Measurements from ENCODE around the gene KCNK10.

The KCNK10 gene

DNA sequence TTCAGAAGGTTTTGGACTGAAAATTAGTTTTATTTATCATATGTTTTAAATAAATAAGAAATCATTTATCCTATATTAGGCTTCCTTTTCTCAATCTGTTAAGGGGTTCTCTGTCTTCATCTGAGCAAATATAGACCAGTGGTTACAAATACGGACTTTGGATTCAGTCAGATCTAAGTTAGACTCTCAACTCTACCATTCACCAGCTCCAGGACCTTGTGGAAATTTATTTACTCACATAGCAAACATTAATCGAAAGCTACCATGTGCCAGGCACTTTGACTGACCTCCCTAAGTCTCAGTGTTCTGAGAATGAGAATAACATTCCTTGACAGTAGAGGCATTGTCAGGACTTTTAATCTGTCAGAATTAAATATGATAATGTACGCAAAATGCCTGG lies 22.3 kb downstream of the KCNK10 start:
- CTCF ChIA-PET: no interaction called here
- POLR2A ChIA-PET: no interaction called here
- H3K27ac ChIP-seq (ENCODE audit: extremely low read depth, low read depth, low read length): no peak overlapping the region
- H3K4me3 ChIP-seq (ENCODE audit: low read depth, low read length): no peak overlapping the region
- TF ChIP-seq, protein P1, sequence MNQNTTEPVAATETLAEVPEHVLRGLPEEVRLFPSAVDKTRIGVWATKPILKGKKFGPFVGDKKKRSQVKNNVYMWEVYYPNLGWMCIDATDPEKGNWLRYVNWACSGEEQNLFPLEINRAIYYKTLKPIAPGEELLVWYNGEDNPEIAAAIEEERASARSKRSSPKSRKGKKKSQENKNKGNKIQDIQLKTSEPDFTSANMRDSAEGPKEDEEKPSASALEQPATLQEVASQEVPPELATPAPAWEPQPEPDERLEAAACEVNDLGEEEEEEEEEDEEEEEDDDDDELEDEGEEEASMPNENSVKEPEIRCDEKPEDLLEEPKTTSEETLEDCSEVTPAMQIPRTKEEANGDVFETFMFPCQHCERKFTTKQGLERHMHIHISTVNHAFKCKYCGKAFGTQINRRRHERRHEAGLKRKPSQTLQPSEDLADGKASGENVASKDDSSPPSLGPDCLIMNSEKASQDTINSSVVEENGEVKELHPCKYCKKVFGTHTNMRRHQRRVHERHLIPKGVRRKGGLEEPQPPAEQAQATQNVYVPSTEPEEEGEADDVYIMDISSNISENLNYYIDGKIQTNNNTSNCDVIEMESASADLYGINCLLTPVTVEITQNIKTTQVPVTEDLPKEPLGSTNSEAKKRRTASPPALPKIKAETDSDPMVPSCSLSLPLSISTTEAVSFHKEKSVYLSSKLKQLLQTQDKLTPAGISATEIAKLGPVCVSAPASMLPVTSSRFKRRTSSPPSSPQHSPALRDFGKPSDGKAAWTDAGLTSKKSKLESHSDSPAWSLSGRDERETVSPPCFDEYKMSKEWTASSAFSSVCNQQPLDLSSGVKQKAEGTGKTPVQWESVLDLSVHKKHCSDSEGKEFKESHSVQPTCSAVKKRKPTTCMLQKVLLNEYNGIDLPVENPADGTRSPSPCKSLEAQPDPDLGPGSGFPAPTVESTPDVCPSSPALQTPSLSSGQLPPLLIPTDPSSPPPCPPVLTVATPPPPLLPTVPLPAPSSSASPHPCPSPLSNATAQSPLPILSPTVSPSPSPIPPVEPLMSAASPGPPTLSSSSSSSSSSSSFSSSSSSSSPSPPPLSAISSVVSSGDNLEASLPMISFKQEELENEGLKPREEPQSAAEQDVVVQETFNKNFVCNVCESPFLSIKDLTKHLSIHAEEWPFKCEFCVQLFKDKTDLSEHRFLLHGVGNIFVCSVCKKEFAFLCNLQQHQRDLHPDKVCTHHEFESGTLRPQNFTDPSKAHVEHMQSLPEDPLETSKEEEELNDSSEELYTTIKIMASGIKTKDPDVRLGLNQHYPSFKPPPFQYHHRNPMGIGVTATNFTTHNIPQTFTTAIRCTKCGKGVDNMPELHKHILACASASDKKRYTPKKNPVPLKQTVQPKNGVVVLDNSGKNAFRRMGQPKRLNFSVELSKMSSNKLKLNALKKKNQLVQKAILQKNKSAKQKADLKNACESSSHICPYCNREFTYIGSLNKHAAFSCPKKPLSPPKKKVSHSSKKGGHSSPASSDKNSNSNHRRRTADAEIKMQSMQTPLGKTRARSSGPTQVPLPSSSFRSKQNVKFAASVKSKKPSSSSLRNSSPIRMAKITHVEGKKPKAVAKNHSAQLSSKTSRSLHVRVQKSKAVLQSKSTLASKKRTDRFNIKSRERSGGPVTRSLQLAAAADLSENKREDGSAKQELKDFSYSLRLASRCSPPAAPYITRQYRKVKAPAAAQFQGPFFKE (tag by site-specific recombination; IDR thresholded peaks at IDR 0.05; ENCODE audit: borderline replicate concordance): no peak
- TF ChIP-seq ZNF785 (tag by site-specific recombination; IDR thresholded peaks at IDR 0.05): no peak
- no peak for TF ChIP-seq RBAK (tag by site-specific recombination; IDR thresholded peaks at IDR 0.05)
- TF ChIP-seq ZNF837 (tag by site-specific recombination; IDR thresholded peaks at IDR 0.05): no peak
- no peak for TF ChIP-seq REPIN1 (tag by site-specific recombination; IDR thresholded peaks at IDR 0.05; ENCODE audit: low read depth)
- no peak for TF ChIP-seq ZNF571 (tag by site-specific recombination; IDR thresholded peaks at IDR 0.05)
- TF ChIP-seq HOXD13 (CRISPR knock-in tag; IDR thresholded peaks at IDR 0.05; ENCODE audit: borderline replicate concordance): no peak
- TF ChIP-seq, protein P2, sequence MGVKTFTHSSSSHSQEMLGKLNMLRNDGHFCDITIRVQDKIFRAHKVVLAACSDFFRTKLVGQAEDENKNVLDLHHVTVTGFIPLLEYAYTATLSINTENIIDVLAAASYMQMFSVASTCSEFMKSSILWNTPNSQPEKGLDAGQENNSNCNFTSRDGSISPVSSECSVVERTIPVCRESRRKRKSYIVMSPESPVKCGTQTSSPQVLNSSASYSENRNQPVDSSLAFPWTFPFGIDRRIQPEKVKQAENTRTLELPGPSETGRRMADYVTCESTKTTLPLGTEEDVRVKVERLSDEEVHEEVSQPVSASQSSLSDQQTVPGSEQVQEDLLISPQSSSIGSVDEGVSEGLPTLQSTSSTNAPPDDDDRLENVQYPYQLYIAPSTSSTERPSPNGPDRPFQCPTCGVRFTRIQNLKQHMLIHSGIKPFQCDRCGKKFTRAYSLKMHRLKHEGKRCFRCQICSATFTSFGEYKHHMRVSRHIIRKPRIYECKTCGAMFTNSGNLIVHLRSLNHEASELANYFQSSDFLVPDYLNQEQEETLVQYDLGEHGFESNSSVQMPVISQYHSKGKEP (tag by site-specific recombination; IDR thresholded peaks at IDR 0.05): no peak
- TF ChIP-seq ZNF221 (tag by site-specific recombination; IDR thresholded peaks at IDR 0.05; ENCODE audit: borderline replicate concordance): no peak
- no peak for TF ChIP-seq ZNF155 (tag by site-specific recombination; IDR thresholded peaks at IDR 0.05)
- TF ChIP-seq, protein P3, sequence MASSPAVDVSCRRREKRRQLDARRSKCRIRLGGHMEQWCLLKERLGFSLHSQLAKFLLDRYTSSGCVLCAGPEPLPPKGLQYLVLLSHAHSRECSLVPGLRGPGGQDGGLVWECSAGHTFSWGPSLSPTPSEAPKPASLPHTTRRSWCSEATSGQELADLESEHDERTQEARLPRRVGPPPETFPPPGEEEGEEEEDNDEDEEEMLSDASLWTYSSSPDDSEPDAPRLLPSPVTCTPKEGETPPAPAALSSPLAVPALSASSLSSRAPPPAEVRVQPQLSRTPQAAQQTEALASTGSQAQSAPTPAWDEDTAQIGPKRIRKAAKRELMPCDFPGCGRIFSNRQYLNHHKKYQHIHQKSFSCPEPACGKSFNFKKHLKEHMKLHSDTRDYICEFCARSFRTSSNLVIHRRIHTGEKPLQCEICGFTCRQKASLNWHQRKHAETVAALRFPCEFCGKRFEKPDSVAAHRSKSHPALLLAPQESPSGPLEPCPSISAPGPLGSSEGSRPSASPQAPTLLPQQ (tag by site-specific recombination; IDR thresholded peaks at IDR 0.05): no peak
- TF ChIP-seq, protein P4, sequence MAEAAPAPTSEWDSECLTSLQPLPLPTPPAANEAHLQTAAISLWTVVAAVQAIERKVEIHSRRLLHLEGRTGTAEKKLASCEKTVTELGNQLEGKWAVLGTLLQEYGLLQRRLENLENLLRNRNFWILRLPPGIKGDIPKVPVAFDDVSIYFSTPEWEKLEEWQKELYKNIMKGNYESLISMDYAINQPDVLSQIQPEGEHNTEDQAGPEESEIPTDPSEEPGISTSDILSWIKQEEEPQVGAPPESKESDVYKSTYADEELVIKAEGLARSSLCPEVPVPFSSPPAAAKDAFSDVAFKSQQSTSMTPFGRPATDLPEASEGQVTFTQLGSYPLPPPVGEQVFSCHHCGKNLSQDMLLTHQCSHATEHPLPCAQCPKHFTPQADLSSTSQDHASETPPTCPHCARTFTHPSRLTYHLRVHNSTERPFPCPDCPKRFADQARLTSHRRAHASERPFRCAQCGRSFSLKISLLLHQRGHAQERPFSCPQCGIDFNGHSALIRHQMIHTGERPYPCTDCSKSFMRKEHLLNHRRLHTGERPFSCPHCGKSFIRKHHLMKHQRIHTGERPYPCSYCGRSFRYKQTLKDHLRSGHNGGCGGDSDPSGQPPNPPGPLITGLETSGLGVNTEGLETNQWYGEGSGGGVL (tag by site-specific recombination; IDR thresholded peaks at IDR 0.05): no peak
- no peak for TF ChIP-seq SETDB1 (IDR thresholded peaks at IDR 0.05; ENCODE audit: insufficient read length, low read length)
- TF ChIP-seq ZBTB1 (tag by site-specific recombination; IDR thresholded peaks at IDR 0.05): no peak
- TF ChIP-seq ZFP37 (tag by site-specific recombination; IDR thresholded peaks at IDR 0.05): no peak
- no peak for TF ChIP-seq ZIC2 (tag by site-specific recombination; IDR thresholded peaks at IDR 0.05)
- no peaks in the 10 kb centered on the region for H3K36me3 ChIP-seq (ENCODE audit: control insufficient read depth in 2 of 2, insufficient read depth in 1 of 2, low read length in 2 of 2)
- H3K4me1 ChIP-seq (ENCODE audit: control insufficient read depth, insufficient read depth, low read length): peaks cover 5% of the 10 kb centered on the region
- no peaks in the 10 kb centered on the region for H3K9me3 ChIP-seq (ENCODE audit: control insufficient read depth, insufficient read depth, low read depth, low read length)

Measured in HEK293 (cell line).